ENCODE measurements around the gene SLX9. TPM values are rescaled to one million over a fixed set of nuclear protein-coding genes. Genes with fewer than 3 reads are reported as not detected.

Gene SLX9
- total RNA-seq, 2 experiments from 2014 or later, result 18.6 to 61.6 TPM

- no TSS peak for BruUV-seq (replicated peaks)
- Histone ChIP-seq H2AFZ (ENCODE audit: low read length) (no peak overlapping the region), H3K4me1 (ENCODE audit: insufficient read depth, low read length, poor library complexity, severe bottlenecking) (peaks cover 20% of the 10 kb centered on the region), H3K4me2 (ENCODE audit: low read length) (no peak overlapping the region), H3K9me2 (ENCODE audit: insufficient read depth, low read length) (no peaks in the 10 kb centered on the region), H3K36me3 (ENCODE audit: insufficient read depth, low read length) (no peaks in the 10 kb centered on the region), H3K79me2 (ENCODE audit: insufficient read depth, low read depth, low read length) (no peaks in the 10 kb centered on the region), H3K9me3 (ENCODE audit: low read length) (no peaks in the 10 kb centered on the region), H4K20me1 (ENCODE audit: insufficient read depth, low read length) (no peaks in the 10 kb centered on the region), H3K27ac (ENCODE audit: low read depth, low read length, poor library complexity, severe bottlenecking) (no peak overlapping the region), H3K4me3 (ENCODE audit: low read depth, low read length, poor library complexity, severe bottlenecking) (no peak overlapping the region)
- ChIA-PET CTCF (ENCODE audit: unreplicated experiment) (no interaction called here), POLR2A (no interaction called here)
- intact Hi-C loops (cut with micrococcal nuclease; ENCODE audit: unreplicated experiment), result no loop called here
- TF ChIP-seq EZH2phosphoT487 (IDR thresholded peaks at IDR 0.05; ENCODE audit: borderline replicate concordance, low read depth, low read length) (no peak), CTCF (conservative IDR thresholded peaks at IDR 0.05; ENCODE audit: low read length) (no peak)
- DNase-seq (ENCODE audit: low spot score), result no peak
These were observed 17.9 kb upstream of the SLX9 start for GRCh38 chr21:44921928-44922327.

- no peak for TF ChIP-seq EZH2phosphoT487 (IDR thresholded peaks at IDR 0.05; ENCODE audit: borderline replicate concordance, low read depth, low read length)
- no peak for TF ChIP-seq CTCF (conservative IDR thresholded peaks at IDR 0.05; ENCODE audit: low read length)
- Histone ChIP-seq H4K20me1 (ENCODE audit: insufficient read depth, low read length) (no peaks in the 10 kb centered on the region), H3K9me2 (ENCODE audit: insufficient read depth, low read length) (no peaks in the 10 kb centered on the region), H3K36me3 (ENCODE audit: insufficient read depth, low read length) (no peaks in the 10 kb centered on the region), H3K4me3 (ENCODE audit: low read depth, low read length, poor library complexity, severe bottlenecking) (no peak overlapping the region), H3K9me3 (ENCODE audit: low read length) (no peaks in the 10 kb centered on the region), H3K27ac (ENCODE audit: low read depth, low read length, poor library complexity, severe bottlenecking) (no peak overlapping the region), H3K4me2 (ENCODE audit: low read length) (no peak overlapping the region), H3K79me2 (ENCODE audit: insufficient read depth, low read depth, low read length) (no peaks in the 10 kb centered on the region), H2AFZ (ENCODE audit: low read length) (no peak overlapping the region), H3K4me1 (ENCODE audit: insufficient read depth, low read length, poor library complexity, severe bottlenecking) (peaks cover 36% of the 10 kb centered on the region)
- intact Hi-C loops (cut with micrococcal nuclease; ENCODE audit: unreplicated experiment), result no loop called here
- DNase-seq (ENCODE audit: low spot score), result no peak
- POLR2A ChIA-PET, result no interaction called here
- CTCF ChIA-PET (ENCODE audit: unreplicated experiment), result no interaction called here
- no TSS peak for BruUV-seq (replicated peaks)
These were observed 16.2 kb upstream of the SLX9 start for GRCh38 chr21:44923480-44924084.

GRCh38 chr21:44924606-44925377 lies 15.0 kb upstream of the SLX9 start:
- intact Hi-C loops (cut with micrococcal nuclease; ENCODE audit: unreplicated experiment), result no loop called here
- no peaks in the 10 kb centered on the region for H4K20me1 ChIP-seq (ENCODE audit: insufficient read depth, low read length)
- no peak for DNase-seq (ENCODE audit: low spot score)
- no peaks in the 10 kb centered on the region for H3K79me2 ChIP-seq (ENCODE audit: insufficient read depth, low read depth, low read length)
- H3K4me3 ChIP-seq (ENCODE audit: low read depth, low read length, poor library complexity, severe bottlenecking), result no peak overlapping the region
- BruUV-seq (replicated peaks), result no TSS peak
- H3K27ac ChIP-seq (ENCODE audit: low read depth, low read length, poor library complexity, severe bottlenecking), result no peak overlapping the region
- no peak for TF ChIP-seq EZH2phosphoT487 (IDR thresholded peaks at IDR 0.05; ENCODE audit: borderline replicate concordance, low read depth, low read length)
- no peak for TF ChIP-seq CTCF (conservative IDR thresholded peaks at IDR 0.05; ENCODE audit: low read length)
- no peaks in the 10 kb centered on the region for H3K9me3 ChIP-seq (ENCODE audit: low read length)
- H3K4me2 ChIP-seq (ENCODE audit: low read length), result no peak overlapping the region
- no peak overlapping the region for H2AFZ ChIP-seq (ENCODE audit: low read length)
- no peaks in the 10 kb centered on the region for H3K36me3 ChIP-seq (ENCODE audit: insufficient read depth, low read length)
- H3K4me1 ChIP-seq (ENCODE audit: insufficient read depth, low read length, poor library complexity, severe bottlenecking), result peaks cover 38% of the 10 kb centered on the region
- ChIA-PET POLR2A (interaction anchor here (0.5 kb wide), 1 partner anchor 27 kb away, joined by 3 read pairs; no protein-coding TSS in a partner anchor), CTCF (ENCODE audit: unreplicated experiment) (no interaction called here)
- no peaks in the 10 kb centered on the region for H3K9me2 ChIP-seq (ENCODE audit: insufficient read depth, low read length)
